GM21825 (cell line): ENCODE data around the gene PTPRR.
"Not testable (repeated sequence)": the region's sequence is repeated elsewhere in the genome, so short reads cannot be mapped to it uniquely, and the experiment has no call there.

Source experiments
- ATAC-seq: cut with Tn5 transposase; IDR thresholded peaks from one replicate; pipeline ENCODE4 v1.9.1; 2021; ENCODE audit warnings: mild to moderate bottlenecking, moderate library complexity; ENCODE audit not compliant: unreplicated experiment

PTPRR gene

DNA sequence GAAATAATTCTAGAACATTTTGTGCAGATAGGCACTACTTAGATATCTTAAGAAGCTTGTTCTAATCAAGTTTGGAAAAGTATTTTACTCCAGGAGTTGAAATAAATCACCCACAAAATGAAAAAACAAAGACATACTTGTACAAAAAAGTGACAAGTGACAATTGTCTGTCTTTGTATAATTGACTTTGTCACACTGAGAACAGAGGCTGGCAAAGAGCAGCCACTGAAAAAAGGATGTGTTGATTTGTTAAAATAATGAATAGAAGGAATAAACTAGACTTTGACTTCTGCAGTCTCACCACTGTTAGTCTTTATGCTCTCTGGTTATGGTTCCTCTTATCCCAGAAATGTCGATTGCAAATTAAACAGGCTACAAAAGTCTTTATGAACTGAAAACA lies 77.6 kb downstream of the PTPRR start:
- no peak for ATAC-seq

DNA sequence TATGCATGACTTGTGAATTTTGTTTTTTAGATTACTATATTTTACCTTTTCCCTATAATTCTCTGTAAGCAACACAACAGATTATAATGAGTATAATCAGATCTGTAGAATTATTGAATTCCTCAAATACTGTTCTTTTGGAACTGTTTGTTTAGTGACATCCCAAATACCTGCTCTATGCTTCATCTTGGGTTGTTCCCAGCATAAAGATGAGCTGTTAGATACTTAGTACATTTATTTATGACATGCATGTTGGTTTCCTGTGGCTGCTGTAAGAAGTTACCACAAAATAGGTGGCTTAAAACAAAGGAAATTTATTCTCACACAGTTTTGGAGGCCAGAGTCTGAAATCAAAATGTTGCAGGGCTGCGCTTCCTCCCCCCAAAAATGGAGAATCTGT lies 78.4 kb downstream of the PTPRR start:
- no peak for ATAC-seq

DNA sequence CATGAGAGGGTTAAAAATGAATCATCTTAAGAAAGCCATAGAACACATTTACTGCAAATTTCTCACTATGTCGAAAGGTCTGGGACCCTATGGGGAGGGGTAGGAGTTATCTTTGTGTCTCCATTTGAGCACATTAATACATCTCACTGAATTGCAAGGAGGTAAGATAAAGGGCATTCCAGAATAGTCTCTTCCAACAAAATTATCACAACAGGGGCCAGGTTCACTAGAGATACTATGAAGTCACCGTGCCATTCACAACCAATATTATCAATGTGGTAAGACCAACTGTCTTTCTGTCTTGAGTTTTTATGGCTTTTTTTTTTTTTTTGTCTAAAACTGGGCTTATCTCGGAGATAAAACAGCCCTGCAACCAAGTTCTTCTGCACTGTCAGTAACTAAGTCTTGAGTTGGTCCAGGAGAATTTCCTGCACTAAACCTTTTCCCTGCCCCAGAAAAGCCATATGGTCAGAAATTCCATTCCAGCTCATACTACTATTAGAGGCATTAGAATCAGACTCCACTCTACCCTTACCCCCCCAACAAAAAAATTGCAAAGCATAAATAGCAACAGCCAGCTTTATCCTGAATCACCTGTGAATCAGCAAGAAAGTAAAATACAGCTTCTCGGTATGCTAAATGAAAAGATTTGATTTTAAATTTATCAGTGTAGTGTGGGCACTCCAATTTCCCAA lies 79.7 kb downstream of the PTPRR start:
- no peak for ATAC-seq

DNA sequence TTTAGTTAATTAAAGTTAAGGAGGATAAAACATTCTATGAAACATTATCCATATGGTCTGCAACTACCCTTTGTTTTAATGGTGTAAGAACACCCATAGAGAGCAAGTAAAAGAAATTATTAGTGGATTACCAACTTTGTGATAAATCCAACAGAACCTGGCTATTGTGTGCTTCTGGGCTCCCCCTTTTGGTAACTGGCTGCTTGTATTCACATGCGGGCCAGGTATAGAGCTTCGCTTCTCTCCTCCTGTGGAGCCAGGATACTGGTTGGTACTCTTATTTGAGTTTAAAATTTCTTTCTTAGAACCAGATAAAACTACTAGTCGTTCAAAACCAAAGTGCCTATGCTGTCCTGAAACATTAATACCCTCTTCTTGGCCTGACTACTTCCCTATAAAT lies 81.0 kb downstream of the PTPRR start:
- ATAC-seq = no peak

DNA sequence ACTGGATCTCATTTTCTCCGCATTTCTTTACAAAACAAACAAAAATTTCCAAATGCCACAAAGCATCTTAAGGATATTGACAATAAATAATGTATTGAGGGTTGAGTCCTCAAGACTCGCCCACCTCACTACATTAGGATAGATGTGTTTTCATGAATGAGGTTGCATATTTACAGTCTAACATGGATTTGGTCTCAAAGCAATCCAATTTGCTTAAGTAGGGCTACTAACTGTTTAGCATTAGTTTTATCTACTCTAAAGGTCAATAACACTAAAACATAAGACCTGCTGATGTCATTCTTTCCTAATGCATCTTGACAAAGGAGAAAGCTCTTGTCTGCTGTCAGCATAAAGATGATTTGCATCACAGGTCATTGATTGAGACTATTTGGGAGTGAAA lies 82.4 kb downstream of the PTPRR start:
- no peak for ATAC-seq

DNA sequence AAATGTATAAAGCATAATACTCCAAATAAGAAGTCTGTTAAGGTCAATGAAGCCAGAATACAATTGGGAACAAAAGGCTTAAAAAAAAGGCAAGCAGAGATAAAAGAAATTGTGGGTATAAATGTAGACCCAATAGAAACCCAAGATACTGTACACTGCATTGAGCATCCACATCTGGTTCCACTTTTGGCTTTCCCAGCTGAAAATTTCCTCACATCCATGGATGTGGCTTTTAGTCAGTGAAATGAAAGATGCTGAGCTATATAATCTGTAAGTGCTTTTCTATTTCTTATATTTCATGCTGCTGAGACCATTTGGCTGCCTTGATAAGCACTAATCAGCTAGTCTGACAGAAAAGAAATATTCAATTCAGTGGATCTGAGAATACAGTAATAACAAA lies 83.5 kb downstream of the PTPRR start:
- ATAC-seq = no peak

DNA sequence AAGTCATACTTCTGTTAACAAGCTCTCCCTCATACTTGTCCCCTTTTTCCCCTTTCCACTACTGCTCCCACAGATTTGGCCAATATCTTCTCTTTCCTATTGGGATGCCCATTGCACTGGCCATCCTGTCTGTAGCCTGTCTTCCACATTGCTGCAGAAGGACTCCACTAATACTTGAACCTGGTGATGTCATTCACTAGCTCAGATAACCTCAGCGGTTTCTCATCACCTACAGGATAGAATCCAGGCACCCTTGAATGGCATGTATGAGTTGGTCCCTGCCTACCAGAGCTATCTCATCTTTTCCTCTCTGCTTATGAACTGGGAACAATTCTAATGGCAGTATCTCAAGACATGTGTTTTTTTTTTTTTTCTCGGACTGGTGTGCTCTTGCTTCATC lies 84.6 kb downstream of the PTPRR start:
- ATAC-seq = no peak

DNA sequence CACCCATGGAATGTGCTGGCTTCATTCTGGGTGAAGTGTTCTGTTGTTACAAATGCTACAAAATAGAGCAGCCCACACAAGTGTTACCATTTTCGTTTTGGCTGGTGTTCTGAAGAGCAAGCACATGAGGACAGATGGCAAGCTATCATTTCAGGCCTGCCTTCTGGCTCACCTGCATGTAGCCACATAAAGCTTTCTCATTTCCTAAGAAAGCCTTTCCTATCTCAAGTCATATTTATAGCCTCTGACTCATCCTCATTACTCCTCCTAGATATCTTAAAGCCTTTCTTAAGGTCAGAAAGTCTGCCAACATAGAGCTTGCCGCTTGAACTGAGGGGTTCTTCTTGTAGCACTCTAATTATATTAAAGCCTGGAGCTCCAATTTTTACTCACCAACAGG lies 89.0 kb downstream of the PTPRR start:
- no peak for ATAC-seq

DNA sequence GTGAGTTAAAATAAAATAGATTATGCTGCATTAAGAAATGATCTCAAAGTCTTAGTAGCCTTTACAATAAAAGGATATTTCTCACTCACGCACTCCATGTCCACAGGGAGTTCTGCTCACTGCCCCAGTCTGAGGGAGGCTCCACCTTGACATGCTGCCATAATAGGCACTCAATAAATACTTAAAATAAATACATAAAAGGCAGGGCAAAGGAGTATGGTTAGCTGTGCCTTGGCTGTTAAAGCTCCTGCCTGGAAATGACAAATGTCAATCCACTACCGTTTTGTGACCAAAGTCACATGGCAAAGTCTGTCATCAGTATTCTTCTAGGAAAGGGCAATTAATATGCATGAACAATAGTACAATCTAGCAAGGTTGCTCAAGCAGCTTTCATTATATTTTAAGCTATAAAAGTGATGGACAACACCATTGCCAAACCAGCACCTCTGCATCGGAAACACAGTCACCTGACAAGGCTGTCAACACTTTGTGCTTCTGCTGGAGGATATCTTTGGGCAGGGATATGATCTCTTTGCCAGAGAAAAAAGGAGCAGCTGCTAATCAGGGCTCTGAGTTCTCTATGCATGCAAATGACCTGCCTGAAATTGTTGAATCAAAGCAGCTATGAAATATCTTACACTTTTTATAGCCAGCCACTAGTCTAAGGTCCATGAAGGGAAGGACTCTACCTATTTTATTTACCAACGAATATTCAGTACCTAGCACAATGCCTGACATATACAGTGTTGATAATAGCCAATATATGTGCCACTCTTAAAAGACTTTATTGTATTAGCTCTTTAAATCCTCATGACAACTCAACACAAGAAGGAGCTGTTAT lies 90.1 kb downstream of the PTPRR start:
- no peak for ATAC-seq

DNA sequence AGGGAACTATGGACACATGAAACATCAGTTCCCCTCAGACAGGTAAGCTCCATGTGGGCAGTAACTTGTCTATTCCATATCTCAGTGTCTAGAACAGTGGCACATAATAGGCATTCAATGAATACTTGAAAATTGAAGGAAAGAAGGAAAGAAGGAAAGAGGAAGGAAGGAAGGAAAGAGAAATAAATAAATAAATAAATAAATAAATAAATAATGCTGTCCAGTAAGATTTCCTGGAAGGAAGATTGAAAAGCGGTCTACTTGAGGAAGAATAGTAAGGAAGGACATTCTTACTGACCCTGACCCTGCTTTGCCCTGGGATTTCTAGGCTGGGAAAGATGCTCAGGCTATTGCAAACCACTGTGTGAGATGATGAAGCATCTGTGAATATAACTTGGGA lies 91.5 kb downstream of the PTPRR start:
- no peak for ATAC-seq

DNA sequence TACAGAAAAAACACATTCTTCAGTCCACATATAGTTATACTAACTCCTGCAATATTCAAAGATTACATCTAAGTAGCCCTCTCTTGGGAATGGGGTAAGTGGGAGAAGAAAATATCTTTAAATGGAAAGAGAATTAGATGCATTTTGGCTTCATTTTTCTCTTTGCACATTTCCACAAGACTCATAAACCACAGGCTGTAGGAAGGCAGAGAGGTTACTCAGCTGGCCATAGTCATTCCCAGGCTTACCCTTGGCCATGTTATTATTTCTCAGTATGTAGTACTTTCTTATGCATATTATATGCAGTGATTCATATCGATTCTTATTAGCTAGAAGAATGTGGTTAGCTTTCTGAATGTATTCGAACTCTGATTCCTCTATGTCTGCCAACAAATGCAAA lies 92.2 kb downstream of the PTPRR start:
- ATAC-seq = no peak

DNA sequence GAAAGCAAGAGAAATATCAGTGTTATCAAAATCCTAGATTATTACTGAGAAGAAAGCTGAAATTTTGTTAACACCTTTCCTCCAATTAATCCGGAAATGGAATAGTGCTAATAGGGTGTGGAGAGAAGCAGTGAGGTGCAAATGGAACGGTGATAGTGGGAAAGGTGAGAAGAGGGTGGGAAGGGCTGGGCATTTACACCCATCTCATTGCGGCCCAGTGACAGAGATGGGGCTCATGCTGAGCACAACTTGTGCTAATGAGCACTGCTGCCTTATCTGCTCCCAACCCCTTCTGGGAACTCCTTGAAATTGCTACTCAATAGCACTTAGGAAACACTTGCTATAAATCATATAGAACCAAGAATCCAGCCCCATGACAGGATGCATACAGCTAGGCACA lies 94.4 kb downstream of the PTPRR start:
- ATAC-seq = no peak

DNA sequence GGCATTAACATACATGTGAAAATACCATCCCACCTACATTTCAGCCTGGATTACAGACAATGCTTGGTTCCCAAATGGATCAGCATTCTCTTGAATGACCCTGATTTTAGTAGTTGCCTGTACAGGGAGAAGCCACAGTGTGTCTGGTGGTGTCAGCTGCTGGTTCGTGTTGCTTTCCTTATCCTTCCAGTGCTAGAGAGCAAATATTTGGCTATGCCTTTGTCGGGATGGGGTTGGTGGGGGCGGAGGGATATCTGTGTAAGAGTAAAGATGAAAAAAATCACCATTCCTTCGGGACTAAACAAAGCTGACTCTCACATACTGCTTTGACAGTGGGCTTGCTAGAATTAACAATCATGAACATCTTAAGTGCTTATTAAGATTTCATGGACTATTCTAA lies 96.0 kb downstream of the PTPRR start:
- ATAC-seq = no peak

DNA sequence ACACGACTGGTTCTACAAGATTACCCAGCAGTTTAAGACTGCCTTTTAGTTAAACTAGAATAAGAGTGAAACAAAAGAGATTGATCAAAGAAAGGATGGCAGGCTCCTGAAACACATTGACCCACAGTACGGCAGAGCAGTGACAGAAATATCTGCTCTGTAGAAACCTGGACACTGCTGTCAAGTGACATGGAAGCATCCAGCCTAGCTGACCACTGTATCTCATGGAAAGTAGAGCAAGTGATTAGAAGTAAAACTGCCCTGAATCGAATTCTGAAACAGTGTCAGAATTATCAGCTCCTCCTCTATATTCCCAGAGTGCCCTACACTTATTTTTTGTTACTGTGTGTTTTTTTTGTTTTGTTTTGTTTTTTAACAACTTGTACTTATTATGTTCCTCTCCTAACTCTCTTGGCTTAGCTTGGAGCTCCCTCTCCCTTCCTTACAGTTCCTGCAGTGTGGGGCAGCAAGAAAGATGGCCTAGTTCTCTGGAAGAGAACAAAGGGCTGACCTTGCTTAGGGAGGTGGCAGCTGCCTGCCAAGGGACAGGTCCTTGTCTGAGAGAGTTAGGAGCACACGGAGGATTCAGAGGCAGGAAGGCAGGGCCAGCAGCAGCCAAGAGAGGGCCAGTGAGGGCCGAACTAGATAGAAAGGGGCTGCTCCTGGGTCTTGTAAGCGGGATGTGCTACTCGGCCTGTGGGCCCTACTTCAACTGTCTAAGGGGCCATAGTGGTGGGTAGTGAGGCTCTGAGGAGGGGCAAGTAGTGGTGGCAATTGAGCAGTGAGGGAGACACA lies 97.2 kb downstream of the PTPRR start:
- ATAC-seq = no peak

DNA sequence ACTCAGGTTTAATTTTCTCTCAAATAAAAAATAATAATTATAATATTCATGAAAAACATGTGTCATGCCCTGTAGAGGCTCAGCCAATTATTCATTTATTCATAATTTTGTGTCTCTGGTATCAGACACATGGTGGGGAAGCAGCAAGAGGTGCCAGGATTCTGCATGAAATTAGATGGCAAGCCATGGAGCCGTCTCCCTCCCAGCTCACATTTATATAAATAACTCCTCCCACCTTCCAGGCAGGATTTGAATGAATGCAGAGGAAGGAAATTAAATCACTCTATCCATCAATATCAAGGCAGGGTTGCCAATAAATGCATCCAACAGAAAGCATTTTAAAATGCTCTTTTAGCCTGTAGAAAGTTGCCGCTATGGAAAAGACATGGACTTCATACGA lies 98.1 kb downstream of the PTPRR start:
- no peak for ATAC-seq

DNA sequence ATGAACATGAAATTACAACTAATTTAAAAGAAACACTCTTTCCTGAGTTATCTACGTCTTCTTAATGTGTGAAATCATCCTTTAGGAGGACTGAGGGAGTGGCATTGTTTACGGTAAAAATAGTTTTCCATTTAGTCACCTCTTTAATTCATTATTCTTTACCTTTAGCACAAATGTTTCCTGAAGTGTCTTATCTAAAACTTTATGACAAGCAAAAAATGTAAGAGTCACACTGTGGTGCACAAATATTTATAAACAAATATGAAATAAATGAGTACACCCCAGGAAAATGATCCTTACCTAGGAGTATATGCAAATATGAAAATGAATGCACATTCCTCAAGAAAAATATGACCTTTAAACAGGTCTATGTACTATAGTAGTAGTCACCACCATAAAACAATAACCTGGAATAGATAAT lies 104.6 kb downstream of the PTPRR start:
- ATAC-seq = no peak

DNA sequence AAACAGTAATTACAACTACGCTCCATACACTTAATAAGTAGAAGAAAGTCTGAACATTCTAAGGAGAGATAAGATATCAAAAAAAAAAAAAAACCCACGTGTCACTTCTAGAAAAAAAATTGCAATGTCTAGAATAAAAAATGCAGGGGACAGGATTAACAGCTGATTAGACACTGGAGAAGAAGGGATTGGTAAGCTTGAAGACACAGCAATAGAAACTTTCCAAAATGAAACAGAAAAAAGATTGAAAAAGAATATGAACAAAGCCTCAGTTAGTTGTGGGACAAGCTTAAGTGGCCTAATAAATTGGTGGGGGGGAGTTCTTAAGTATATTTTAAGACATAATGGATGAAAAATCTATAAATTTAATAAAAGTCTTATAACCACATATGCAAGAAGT lies 105.5 kb downstream of the PTPRR start:
- ATAC-seq = no peak

DNA sequence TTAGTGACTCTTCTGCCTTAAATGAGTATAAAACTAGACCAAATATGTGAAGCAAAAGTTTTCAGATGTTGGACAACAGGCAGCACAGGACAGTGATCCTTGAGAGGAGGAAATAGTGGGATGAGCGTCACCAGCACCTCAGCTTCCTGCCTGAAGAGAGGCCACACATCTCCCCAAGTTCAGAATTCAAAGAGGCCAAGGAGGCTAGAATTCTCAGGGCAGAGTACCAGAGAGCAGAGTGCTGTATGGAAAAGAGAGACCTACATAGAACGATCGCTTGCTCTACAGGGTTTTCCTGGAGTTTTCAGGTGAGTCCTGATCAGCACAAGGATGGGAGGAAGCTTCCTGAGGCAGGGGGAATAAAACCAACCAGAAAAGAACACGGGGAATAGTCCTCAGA lies 107.0 kb downstream of the PTPRR start:
- no peak for ATAC-seq

DNA sequence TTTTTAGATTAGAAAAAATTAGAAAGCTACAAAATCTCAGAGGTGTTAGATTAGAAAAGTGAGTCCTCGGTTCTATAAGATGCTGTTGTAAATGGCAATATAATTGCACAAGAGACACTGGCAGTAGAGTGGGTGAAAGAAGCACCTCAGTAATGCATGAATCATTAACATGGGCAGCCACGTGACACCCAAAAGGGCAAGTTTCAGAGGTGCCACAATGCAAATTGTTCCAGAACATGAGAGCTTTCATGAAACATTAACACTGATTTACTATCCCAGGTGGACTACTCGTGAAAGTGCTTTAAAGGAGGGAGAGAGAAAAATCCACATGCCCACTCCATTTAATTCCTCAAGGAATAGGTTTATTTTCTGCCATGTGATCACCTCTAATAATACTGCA lies 108.4 kb downstream of the PTPRR start:
- ATAC-seq = no peak

DNA sequence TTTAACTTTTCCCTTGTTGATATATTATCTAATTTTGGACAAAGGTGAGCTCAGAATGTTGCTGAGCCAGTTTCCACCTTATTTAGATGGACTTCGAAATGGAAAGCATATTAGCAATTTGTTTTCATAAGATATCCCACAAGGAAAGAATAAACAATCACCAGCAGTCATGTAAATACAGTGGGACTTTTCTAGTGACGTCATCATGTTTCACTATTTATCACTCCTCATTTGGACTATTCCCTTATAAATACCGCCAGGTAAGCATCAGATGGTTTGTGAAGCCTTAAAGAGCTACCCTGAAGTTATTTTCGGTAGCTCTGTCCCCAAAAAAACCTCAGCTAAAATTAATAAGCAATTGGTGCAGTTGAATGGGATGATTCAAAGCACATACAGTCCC lies 110.7 kb downstream of the PTPRR start:
- no peak for ATAC-seq

DNA sequence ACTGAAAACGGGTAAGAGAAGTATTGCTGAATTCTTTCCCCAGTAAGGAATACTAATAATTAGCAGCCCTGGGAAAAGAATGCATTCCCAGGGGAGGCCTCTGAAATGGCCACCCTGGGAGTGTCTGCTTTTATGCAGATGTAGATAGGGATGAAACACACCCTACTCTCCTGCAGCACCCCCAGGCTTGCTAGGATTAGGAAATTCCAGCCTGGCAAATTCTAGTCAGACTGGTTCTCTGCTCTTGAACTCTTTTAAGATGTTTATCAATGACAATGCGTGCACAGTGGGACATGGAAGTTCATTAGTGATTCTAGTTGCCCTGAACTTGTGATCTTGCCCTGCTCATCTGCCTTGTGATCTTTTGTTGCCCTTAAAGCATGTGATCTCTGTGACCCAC lies 112.5 kb downstream of the PTPRR start:
- not testable (repeated sequence) for ATAC-seq

DNA sequence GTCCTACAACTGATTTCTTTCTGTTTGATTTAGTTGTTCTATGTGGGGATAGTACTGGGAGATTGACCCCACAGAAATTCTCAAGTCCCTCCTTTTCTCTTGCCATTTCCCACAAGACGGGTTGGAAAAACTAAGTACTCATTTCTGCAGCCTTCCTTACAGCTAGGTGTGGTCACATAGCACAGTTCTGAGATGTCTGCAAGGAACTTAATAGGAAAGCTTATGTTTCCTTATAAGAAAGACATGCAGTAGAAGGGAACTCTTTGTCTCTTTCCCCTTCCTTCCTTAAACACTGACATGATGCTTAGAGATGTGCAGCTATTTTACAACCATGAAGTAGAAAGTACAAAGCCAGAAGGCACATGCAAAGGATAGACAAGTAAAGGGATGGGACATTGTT lies 113.7 kb downstream of the PTPRR start:
- ATAC-seq = no peak
